NCI-H82 treated with DMSO at 0.1 percent for 48 hours (cell line): Measurements from ENCODE around the gene MRC2.
"Not testable (repeated sequence)": the region's sequence is repeated elsewhere in the genome, so short reads cannot be mapped to it uniquely, and the experiment has no call there.

Experiments
- DNase-seq: peaks from one replicate; lab custom pipeline; 2025; ENCODE audit not compliant: unreplicated experiment; lab: John Stamatoyannopoulos, UW

MRC2 gene, protein sequence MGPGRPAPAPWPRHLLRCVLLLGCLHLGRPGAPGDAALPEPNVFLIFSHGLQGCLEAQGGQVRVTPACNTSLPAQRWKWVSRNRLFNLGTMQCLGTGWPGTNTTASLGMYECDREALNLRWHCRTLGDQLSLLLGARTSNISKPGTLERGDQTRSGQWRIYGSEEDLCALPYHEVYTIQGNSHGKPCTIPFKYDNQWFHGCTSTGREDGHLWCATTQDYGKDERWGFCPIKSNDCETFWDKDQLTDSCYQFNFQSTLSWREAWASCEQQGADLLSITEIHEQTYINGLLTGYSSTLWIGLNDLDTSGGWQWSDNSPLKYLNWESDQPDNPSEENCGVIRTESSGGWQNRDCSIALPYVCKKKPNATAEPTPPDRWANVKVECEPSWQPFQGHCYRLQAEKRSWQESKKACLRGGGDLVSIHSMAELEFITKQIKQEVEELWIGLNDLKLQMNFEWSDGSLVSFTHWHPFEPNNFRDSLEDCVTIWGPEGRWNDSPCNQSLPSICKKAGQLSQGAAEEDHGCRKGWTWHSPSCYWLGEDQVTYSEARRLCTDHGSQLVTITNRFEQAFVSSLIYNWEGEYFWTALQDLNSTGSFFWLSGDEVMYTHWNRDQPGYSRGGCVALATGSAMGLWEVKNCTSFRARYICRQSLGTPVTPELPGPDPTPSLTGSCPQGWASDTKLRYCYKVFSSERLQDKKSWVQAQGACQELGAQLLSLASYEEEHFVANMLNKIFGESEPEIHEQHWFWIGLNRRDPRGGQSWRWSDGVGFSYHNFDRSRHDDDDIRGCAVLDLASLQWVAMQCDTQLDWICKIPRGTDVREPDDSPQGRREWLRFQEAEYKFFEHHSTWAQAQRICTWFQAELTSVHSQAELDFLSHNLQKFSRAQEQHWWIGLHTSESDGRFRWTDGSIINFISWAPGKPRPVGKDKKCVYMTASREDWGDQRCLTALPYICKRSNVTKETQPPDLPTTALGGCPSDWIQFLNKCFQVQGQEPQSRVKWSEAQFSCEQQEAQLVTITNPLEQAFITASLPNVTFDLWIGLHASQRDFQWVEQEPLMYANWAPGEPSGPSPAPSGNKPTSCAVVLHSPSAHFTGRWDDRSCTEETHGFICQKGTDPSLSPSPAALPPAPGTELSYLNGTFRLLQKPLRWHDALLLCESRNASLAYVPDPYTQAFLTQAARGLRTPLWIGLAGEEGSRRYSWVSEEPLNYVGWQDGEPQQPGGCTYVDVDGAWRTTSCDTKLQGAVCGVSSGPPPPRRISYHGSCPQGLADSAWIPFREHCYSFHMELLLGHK (N-terminal part only)

DNA sequence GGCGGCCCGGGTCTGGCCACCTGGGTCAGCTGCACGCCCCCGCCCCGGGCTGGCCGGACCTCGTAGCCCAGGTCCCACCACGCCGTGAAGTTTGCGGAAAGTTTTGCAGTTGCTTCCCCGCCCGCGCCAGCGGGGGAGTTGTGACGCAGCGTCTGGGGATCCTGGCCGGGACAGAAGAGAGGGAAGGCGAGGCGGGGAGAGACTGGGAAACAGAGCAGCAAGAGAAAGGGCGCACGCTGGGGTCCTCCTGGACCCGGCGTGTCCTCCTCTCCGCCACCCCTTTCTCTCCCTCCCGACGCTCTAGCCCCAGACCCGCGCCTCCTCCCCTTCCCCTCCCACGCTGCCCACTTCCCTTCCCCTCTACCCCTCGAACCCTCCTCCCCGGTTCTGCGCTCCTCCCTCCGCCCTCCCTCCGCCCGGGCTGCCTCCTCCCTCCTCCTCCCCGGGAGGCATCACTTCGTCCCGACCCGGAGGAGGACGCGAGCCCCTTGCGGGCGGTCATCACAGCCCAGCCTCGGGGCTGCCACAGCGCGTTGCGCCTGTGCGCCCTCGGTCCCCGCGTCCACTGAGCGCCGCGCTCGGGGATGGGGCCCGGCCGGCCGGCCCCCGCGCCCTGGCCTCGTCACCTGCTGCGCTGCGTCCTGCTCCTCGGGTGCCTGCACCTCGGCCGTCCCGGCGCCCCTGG is at the start of gene MRC2:
Gene MRC2, plus strand, starts transcription at position 452 of the 685 bp plus-strand sequence. Its CDS starts 133 bp downstream, at position 585.
- DNase-seq, result no peak

DNA sequence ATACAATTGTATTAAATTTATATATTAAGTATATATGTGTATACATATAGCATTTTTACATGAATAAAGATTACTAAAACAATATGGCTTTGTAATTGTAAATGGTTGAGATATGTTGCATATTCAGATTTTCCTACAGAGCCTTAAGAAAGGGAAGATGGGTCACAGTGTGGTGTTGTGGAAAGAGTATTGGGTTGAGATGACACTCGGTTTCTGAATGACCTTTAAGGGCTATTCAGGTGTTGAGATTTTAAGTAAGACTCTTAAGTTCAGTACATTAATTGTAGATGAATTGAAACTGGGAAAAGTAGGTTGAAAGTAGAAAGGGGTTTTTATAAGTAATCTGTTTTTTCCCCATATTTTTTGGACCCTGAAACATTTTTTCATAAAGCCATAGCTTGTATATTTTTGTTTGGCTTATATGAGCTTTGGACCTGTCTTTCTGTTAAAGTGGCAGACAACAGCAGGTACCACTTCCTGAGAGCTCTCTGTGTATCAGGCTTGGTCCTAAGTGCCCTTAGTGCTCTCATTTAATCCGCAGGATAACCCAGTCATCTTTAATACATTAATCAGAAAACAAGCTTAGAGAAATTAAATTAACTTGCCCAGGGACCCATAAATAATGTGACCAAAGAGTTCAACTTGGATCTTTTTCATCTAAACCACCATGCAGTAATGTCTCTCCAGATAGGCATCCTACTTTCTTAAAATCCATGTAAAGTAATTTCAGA is 48.5 kb upstream of the MRC2 start:
- DNase-seq, result peak; percentile 93

DNA sequence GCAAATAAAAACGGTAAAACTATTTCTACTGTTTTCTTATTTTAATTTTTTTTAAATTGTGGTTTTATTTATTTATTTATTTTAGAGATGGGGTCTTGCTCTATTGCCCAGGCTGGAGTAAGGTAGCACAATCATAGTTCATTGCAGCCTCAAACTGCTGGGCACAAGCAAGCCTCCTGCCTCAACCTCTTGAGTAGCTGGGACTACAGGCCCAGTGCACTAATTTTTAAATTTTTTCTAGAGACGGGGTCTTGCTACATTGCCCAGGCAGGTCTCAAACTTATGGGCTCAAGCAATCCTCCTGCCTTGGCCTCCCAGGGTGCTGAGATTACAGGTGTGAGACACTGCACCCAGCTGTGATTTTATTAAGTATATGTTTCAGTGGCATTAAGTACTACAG is 46.5 kb upstream of the MRC2 start:
- DNase-seq, result no peak

DNA sequence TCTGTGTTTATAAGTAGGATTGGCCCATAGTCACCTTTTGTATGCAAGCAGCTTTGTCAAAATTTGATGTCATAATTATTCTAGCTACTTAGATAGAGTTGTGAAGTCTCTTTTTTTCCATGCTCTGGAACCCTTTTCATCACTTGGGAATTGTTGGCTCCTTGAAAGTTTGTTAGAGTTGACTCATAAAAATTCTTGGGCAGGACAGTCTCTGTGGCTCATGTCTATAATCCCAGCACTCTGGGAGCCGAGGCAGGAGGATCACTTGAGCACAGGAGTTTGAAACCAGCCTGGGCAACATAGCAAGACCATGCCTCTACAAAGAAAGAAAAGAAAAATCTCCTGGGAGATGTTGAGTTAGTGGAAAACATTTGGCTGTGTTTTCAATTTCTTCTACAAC is 45.7 kb upstream of the MRC2 start:
- no peak for DNase-seq

DNA sequence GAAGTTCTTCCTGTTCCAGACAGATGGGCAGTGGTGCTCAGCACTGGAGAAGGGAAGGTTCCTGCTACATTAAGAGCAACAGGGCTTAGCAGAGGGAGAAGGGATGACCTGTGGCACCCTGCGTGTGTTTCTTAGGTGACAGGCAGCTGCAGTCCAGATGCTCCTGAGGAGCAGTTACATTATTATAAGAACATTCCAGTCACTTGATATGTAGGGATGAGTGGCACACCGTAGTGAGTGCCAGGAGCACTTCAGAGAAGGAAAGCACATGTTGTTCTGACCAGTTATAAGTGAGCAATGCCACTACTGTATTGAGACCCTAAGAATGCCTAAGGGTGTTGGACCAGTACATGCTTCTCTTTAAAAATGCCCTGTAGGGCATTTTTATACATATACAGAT is 39.9 kb upstream of the MRC2 start:
- DNase-seq, result no peak

DNA sequence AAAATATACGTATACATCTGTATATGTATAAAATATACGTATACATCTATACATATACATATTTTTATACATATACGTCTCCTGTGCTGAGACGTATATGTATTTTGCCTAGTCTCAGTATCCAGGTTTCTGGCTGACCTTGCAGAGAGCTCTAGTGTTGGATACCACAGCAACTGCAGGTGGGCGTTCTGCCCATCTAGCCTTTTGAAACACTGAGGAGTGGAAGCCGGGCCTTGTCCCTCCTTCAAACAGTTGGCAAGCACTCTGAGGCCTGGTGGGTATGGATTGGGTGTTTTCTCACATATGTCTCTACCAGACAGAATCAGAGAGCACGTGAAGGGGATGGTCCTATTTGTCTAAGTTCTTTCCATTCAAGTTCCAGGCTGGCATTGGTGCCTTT is 39.4 kb upstream of the MRC2 start:
- DNase-seq, result no peak

DNA sequence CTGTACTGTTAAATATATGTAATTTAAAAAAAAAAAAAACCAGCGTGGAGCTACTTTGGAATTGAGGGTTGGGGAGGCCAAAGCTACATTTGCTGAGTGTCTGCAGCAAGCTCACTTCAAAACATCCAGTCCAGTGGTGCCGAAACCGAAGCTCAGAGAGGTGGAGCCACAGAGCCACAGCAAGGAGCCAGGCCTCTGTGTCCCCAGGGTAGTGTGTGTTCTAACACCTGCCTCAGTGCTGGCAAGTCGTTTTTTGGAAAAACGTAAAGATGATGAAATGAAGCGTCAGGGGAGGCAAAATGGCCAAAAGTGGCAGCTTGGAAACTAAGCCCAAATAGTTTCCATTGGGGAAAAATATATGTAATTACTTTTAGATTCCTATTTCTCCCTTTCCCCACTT is 36.1 kb upstream of the MRC2 start:
- no peak for DNase-seq

DNA sequence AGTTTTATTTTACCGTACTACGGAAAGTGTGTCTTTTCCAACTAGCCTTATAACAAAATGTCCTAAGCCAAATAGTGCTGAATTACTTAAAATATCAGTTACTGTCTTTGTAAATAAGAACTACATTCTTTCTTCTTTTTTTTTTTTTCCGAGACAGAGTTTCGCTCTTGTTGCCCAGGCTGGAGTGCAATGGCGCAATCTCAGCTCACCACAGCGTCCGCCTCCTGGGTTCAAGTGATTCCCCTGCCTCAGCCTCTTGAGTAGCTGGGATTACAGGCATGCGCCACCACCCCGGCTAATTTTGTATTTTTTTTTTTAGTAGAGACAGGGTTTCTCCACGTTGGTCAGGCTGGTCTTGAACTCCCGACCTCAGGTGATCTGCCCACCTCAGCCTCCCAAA is 35.6 kb upstream of the MRC2 start:
- DNase-seq, result not testable (repeated sequence)

DNA sequence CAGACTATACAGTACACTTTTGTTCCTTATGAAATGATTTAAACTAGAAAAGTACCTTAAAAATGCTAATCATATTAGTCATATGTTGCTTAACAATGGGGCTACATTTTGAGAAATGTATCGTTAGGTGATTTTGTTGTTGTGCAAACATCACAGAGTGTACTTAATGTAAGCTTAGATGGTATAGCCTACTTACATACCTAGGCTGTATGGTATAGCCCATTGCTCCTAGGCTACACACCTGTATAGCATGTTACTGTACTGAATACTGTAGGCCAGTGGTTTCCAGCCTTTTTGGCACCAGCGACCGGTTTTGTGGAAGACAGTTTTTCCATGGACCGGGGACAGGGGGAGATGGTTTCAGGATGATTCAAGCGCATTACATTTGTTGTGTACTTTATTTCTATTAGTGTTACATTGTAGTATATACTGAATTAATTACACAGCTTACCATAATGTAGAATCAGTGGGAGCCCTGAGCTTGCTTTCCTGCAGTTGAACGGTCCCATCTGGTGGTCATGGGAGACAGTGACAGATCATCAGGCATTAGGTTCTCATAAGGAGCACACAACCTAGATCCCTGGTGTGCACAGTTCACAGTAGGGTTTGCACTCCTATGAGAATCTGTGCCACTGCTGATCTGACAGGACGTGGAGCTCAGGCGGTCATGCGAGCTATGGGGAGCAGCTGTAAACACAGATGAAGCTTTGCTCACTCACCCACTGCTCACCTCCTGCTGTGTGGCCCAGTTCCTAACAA is 35.0 kb upstream of the MRC2 start:
- DNase-seq, result no peak

DNA sequence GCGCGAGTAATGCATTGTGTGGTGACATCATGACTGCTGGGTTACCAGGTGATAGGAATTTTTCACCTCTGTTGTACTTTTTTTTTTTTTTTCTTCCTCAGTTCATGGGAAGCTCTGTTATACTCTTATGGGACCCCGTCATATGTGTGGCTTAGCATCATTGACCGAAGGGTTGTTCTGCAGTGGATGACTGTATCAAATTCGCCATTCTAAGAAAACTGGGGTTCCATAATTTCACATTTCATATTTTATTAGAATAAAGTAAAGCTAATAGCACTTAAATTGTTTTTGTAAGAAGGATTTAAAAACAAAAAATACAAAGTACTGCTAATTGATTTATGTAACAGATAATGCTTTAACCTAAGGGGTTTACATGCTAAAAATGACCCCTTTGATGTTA is 32.0 kb upstream of the MRC2 start:
- DNase-seq, result no peak

DNA sequence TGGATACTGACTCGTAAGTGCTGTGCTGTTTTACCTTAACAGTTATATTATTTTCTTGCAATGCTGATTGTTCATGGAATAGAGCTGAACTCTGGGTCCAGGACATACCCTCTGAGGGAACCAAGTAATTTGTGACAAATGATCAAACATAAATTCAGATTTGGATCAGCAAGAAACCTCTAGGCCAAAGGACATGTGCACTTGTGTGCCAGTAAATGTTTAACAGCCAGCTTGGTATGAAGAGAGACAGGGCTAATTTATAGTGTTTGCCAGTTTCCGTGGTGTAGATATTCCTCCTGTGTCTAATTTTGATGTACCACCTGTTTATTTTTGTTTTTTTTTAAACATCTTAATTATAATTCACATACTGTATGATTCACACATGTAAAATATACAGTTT is 30.8 kb upstream of the MRC2 start:
- DNase-seq, result no peak

DNA sequence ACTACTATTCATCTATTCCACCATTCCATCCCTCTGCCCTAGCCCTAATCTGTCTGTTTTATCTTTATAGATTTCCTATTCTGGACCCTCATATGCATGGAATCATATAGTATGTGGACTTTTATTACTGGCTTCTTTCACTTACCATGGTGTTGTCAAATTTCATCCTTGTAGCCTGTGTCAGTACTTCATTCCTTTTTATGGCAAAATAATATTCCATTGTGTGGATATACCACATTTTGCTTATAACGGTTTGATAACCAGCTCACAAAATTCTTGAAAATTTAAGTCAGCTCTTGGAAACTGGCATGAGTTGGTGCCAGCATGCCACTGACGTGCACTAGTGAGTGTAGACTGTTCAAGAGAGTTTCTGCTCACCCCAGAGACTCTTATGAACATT is 30.3 kb upstream of the MRC2 start:
- no peak for DNase-seq

DNA sequence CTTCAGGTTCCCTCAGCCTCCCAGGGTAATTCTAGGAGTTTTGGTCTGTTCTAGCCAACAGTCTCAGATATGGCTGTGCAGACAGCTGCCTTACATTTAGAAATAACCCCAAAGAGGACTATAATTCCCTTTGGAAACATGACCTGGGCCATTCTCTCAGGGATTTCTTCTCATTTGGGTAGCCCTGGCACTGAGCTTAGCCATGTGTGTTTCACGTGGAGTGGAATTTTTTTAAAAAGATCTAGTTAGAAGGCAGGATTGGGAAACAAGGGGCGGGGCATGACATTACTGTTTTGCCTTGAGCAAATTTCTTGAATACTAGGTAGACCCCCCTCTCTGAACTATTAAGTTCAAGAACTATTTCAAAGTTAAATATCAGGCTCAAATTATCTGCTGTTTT is 29.6 kb upstream of the MRC2 start:
- no peak for DNase-seq

DNA sequence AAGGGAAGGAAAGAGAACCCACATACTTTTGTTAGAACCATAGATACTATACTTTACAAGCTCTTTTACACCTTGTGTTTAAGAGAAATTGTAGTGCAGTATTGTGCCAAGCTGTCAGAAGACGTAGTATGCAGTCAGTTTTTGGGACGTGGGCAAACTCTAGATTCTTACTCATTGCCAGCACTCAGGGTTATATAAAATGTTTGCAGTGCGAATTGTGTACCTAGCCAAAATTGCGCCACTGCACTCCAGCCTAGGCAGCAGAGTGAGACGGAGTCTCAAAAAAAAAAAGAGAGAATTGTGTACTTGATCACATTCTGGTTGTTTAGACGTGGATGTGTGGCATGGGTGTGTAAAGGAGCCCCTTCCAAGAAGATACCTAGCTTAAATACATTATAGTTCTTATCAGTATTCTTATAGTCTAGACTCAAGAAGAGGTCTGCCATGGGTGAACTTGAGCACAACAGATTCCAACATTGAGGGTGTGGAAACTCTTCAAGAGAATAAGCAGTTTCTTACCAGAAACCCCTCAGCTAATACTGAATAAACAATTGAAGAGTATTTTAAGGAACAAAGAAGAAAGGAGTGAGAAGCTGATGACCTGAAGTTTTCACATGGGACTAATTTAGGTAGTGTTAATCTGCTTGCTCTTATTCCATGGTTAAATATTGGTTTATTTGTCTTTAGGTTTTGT is 27.4 kb upstream of the MRC2 start:
- no peak for DNase-seq

DNA sequence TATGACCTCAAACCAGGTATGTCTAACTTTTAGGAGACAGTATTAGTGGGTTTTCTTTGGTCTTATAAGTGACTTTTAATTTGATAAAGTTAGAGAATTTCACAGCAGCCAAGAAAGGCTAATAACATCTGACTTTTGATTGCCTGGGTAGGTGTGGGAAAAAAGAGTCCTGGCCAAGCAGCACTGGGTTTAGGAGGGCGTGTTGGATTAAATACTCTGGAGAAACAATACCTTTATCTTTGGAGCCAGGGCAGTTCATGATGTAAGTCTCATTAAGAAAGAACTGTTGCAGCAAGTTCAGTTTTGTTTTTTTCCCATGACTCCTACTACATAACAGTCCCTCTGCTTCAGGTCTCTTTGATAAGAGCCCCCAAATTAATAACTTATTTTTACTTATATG is 26.7 kb upstream of the MRC2 start:
- no peak for DNase-seq

DNA sequence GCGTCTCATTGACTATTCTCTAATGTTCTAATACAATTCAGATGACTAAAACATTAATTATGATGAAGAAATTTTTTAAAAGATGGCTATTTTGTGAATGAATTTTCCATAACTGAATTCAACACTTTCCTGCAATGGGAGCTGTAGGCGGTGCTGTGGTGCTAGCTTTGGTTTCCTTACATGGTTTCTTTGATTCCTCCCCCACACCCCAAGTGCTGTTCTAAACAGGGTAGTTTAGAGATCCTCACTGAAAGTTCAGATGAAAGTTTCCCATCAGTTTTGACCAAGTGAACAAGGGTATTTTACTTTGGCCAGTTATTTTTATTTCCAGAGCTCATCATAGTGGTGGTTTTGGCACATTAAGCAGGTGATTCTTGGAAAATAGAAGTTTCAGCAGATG is 26.0 kb upstream of the MRC2 start:
- DNase-seq, result no peak

DNA sequence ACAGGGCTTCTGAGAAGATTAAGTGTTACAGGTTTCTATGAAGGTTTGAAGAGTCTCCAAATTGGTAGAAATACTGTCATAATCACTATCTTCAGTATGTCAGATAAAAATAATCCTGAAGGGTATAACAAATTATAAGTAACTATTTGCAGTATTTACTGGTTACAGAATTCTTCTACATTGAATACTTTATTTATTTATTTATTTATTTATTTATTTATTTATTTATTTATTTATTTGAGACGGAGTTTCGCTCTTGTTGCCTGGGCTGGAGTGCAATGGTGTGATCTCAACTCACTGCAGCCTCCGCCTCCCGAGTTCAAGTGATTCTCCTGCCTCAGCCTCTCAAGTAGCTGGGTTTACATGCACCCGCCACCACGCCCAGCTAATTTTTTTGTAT is 23.7 kb upstream of the MRC2 start:
- DNase-seq, result not testable (repeated sequence)

DNA sequence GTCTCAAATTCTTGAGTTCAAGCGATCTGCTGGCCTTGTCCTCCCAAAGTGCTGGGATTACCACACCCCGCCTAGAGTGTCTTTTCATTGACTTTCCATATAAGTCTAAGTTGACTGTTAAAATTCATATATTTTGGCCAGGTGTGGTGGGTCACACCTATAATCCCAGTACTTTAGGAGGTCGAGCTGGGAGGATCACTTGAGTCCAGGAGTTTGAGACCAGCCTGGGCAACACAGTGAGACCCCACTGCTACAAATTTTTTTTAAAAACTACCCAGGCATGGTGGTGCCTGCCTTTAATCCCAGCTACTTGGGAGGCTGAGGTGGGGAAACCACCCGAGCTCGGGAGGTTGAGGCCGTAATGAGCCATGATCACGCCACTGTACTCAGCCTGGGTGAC is 21.9 kb upstream of the MRC2 start:
- no peak for DNase-seq

DNA sequence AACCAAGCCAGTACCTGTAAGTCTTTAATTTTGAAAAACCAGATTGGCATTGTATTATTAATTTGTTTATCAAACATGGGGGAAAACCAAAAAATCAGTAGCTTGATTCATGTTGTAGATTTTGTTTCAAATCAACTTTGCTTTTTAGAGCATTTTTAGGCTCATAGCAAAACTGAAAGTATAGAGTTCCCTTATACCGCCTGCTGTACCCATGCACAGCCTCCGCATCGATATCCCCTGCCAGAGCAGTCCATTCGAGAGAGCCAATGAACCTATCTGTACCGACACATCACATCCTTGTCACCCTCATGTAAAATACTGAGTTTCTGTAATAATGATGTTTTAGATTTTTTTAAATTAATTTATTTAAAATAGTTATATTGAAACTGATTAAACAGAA is 16.2 kb upstream of the MRC2 start:
- no peak for DNase-seq
